Kidney capillary endothelial cell (primary cell): ENCODE measurements around the gene SLC37A4.
A peak's percentile ranks its signal among the peaks of the same experiment; 100 is the strongest.
"Not testable (repeated sequence)": the region's sequence is repeated elsewhere in the genome, so short reads cannot be mapped to it uniquely, and the experiment has no call there.

Source experiments
- DNase-seq: peaks from one replicate; pipeline ENCODE4 v3.0.0-alpha.2; 2018; ENCODE audit warnings: low spot score

SLC37A4 gene

DNA sequence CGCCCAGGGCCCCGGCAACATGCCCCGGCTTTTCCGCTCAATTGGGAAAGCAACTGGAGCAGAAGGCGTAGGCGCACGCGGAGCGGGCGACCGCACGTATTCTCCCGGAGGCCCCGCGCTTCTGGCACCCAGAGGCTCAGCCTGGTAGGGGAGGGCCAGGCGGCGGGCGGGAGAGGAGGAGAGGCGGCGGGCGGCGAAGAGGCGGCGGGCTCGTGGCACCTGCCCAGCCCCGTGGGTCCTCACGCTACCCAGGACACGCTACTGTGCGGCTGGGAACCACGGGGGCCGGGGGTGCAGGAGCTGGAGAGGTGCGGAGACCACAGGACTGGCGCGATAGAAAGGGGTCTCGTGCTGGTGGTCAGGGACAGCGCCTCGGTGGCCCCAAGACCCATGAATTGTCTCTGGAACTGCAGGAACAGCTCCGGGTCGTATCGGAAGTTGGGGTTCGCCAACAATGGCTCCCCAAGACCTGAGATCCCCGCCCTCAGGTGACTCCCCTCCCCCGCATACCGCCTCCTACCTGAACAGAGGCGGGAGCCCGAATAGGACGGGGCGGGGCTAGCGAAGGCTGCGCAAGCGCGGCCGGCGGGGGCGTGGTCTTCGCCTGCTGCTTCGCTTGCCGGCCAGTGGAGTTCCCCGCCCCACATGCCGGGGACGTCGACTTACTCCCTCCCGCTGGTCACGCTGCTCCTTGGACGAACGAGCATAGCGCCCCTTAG lies at the start of gene SLC37A4:
TSS of gene SLC37A4 (minus strand) at position 549 of the 719 bp plus-strand sequence.
- DNase-seq = peak; percentile 97

DNA sequence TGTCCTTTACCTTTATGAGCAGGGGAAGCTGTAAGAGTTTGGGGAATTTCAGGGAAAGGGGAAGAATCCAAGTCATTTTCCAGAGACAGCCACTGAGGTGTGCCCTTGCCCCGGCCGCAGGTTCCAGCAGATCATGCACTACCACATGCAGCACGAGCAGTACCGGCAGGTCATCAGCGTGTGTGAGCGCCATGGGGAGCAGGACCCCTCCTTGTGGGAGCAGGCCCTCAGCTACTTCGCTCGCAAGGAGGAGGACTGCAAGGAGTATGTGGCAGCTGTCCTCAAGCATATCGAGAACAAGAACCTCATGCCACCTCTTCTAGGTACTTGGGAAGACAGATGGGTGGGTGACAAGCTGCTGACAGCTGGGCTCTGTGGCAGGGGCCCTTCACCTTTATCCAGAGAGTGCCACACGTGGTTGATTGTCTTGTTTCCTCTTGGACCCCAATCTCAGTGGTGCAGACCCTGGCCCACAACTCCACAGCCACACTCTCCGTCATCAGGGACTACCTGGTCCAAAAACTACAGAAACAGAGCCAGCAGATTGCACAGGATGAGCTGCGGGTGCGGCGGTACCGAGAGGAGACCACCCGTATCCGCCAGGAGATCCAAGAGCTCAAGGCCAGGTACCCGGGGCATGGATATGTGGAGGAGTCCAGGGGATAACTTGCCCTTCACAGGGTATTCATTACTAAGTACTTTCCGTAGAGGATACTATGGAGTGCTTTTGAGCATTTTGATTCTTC lies 48.2 kb upstream of the SLC37A4 start:
- DNase-seq = no peak

DNA sequence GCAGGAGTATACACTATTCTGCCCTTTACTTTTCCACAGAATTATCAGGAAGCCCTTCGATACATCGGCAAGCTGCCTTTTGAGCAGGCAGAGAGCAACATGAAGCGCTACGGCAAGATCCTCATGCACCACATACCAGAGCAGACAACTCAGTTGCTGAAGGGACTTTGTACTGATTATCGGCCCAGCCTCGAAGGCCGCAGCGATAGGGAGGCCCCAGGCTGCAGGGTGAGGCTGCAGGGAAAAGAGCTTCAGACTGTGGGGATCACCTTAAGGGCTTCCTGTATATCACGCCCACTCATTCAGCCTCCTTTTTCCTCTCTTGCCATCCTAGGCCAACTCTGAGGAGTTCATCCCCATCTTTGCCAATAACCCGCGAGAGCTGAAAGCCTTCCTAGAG lies 47.2 kb upstream of the SLC37A4 start:
- DNase-seq = no peak

DNA sequence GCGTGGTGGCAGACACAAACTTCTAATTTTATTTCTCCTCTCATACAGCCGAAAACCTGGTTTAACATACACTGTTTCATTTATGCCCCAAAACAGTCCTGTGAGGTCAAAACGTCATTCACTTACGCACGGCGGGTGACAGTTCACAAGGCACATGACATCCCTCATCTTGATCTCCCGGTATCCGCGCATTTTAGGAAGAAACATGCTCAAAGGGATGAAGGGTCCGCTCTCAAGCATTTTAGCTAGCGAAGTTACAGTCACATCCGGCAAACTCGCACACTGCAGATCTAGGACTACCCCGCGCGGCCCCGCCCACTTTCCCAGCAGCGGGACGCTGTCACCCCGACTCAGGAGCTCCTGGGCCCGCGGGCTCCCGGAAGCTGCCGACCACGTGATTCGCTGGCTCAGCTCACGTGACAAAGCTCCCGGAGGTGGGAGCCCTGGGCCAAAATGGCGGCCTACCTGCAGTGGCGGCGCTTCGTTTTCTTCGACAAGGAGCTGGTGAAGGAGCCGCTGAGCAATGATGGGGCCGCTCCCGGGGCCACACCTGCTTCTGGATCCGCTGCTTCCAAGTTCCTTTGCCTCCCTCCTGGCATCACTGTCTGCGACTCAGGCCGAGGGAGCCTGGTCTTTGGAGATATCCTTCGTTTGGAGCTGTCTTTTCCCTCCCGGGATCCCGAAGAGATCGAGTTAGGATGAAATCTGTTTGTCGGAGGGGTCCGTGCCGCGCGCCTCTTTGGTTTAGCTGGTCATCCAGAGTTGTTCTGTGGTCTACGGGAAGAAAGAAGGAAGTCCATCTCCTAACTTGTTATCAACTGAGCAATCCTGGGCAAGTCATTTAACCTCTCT lies 36.9 kb upstream of the SLC37A4 start, which contains the start of gene VPS11:
TSS of gene VPS11 (plus strand) at position 448 of the 852 bp plus-strand sequence. CDS start at position 454, 6 bp downstream.
- peak; percentile 94 for DNase-seq

DNA sequence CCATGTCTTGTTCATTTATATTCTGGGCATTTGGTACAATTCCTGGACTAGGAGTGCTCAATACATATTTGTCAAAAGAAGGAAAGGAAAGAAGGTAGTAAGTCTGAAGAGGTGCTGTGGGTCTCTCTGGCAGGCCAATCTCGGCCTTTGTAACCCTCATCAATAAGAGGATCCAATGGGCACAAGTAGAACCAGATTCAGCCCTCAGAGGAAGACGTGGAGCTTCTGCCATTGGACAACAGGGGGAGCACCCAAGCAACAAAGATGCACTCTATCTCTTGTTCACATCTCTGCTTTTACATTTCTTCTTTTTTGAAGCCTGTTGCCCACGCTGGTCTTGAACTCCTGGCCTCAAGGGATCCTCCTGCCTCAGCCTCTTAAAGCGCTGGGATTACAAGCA lies 34.7 kb upstream of the SLC37A4 start:
- DNase-seq = no peak

DNA sequence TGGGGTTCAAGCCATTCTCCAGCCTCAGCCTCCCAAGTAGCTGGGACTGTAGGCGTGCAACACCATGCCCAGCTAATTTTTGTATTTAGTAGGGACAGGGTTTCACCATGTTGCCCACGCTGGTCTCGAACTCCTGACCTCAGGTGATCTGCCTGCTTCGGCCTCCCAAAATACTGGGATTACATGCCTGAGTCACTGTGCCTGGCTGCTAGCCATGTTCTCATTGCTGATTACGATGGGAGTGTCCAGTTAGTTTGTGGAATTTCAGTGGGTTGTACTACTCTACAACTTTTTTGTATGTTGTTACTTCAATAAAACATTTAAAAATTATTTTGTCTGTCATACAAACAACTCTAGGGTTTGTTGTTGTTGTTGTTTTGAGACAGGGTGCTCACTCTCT lies 32.1 kb upstream of the SLC37A4 start:
- DNase-seq = no peak

DNA sequence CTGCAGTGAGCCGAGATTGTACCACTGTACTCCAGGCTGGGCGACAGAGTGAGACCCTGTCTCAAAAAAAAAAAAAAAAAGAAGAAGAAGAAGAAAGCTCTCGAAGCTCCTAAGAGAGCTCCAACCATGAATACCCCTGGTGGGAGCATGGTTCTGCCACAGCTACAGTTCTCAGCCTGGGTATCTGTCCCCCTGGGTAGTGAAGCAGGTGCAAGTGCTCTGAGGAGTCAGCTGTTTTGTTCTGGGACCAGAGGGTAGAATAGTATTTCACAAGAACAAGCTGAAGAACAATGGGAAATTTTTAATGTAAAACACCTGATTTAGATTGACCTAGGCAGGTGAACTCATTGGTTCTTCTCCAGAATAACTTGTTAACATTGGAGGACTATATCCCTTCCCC lies 30.6 kb upstream of the SLC37A4 start:
- no peak for DNase-seq

DNA sequence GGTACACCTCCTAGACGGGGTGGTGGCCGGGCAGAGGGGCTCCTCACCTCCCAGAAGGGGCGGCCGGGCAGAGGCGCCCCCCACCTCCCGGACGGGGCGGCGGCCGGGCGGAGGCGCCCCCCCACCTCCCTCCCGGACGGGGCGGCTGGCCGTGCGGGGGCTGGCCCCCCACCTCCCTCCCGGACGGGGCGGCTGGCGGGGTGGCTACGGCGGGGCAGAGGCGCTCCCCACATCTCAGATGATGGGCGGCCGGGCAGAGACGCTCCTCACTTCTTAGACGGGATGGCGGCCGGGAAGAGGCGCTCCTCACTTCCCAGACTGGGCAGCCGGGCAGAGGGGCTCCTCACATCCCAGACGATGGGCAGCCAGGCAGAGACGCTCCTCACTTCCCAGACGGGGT lies 28.5 kb upstream of the SLC37A4 start:
- not testable (repeated sequence) for DNase-seq

DNA sequence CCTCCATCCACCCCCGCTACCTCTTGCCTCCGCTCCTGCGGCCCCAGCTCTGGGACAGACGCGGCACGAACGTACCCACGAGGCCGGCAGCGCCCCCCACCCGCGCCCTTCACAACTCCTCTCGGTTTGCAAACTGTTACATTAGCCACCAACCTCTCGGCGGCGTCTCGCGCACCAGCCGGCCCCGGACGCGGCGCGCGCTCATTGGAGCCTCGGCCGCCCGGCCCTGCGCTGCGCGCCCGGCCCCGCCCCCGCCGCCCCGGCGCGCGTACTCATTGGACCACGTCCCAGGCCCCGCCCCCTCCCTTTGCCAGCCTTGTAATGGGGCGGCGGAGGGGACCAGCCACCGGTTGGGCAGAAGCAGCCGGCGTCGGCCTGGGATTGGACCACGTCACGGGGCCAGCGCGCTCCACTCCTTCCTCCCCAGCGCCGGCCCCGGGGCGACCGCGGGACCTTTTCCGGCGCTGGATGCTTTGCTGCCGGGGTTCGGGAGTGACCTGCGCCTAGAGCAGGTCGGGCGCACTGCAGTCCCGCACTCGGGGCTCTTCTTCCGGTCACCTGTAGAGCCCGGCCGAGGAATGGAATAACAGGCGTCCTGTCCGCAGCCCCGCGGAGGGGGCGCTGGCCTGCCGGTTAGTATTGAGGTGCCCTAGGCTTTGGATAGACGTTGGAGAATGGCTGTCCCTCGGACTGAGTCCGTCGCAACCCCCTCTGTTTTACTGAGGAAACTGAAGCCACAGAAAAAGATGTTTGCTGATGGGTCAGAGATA lies 26.5 kb upstream of the SLC37A4 start, which contains the start of gene HYOU1:
TSS of gene HYOU1 (minus strand) at position 206 of the 770 bp plus-strand sequence. CDS start 1,045 bp downstream, outside the sequence.
- DNase-seq = peak; percentile 90

DNA sequence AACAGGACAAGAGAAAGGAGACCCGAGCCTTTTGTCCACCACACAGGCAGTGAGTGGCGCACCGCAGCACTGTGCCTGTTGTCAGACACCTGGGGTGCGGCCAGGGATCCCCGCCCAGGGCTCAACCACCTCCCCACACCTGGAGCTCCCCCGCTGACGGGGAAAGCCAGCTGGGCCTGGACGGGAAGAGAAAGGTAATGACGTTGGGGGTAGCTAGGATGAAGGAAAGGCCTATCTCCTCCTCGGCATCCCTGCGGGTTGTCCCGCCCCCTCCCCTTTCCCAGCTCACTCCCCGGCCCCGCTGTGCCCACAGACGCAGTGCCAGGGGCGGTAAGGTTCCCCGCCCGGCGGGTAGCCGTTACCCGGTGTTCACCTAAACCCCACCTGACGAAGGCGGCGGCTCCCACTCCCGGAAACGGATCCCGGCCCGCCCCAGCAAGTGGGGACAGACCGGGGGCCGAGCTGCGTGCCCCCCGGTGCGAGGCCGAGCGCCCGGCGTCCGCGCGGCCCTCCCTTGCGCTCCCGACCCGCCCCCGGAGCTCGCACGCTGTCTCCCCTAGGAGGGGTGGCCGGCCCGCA lies 25.8 kb upstream of the SLC37A4 start:
- DNase-seq = no peak

DNA sequence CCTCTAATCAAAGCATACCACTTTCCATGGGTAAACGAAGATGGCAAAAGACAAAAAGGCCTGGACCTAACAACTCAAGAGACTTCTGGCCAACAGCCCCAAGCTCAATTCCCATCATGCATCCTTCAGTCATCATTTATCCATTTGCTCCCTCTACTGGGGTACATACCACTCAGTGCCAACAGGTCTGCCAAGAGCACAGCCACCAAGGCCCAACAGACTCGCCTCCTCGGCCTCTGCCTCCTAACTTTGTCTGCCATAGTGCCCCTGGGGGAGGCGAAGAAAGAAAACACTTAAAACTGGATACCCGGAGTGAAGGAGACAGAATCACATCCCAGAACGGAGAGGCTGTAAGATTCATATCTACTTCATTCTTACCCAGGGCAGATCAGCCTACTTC lies 25.2 kb upstream of the SLC37A4 start:
- no peak for DNase-seq

DNA sequence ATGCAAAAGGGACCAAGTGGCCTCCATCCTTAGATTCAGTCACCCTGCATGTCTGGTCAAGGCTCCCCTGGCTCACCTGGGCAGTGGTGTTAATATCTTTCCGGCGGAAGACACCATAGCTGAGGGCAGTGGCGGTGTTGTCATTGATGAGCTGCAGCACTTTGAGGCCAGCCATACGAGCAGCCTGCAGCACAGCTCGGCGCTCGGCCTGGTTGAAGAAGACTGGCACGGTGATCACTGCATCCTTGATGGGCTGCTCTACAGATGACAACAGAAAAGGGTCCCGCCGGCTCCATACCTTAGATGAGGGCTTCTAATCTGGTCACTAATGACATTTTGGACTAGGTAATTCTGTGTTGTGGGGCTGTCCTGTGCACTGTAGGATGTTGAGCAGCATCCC lies 23.7 kb upstream of the SLC37A4 start:
- no peak for DNase-seq

DNA sequence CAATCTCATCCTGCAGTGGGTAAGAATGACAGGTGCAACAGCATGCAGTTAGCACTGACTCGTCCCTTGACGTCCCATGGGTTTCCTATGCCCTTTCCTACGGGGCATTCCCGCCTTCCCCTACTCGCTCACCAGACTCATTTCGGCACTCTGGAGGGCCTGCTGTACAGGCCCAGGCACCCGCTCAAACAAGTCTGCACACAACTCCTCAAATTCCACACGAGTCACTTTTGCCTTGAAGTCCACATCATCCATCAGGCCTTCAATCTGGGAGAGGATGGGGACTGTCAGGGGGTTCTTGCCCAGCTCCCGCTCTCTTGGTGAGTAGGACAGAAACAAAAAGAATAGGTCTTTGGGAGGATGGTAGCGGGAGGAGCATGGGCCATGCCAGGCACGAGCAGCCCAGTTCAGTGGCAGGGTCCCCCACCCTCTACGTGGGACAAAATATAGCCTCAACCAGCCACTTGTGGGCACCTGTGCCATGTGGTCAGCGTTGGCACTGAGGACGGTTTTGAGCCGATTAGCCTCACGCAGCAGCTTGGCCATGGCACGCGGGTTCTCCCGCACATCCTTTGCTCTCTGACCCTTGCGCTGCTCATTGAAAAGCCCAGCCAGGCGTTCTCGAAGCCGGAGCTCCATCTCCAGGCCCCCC lies 21.6 kb upstream of the SLC37A4 start:
- DNase-seq = no peak

DNA sequence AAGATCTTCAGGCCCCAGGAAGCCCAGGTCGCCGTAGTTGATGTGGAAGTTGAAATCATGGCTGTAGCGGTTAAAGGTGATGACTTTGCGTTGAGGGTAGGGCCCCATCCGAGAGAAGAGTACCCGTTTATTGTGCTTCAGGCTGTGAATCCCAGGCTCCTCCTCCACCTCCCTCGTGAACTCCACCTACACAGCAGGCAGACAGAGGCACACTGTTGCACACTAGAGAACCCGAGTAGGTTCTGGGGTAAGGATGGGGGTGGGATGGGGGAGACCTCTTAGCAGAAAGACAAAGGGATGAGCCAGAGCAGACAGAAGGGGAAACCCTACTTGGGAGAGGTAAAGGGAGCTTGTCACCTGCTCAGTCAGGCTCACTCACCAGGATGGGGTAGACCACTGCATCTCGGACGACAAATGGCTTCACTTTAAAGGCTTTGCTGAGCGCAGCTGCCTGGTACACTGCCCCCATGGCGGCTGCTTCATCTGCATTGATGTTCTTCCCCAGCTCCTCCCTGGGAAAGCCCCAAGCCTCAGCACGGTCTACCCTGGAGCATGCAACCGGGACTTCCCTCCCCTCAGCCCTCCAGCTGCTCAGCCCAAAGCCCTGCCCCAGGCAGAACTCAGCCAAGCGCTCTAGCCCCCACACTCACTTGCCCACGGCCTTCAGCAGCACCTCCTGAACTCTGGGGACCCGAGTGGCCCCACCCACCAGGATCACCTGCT lies 20.9 kb upstream of the SLC37A4 start:
- no peak for DNase-seq

DNA sequence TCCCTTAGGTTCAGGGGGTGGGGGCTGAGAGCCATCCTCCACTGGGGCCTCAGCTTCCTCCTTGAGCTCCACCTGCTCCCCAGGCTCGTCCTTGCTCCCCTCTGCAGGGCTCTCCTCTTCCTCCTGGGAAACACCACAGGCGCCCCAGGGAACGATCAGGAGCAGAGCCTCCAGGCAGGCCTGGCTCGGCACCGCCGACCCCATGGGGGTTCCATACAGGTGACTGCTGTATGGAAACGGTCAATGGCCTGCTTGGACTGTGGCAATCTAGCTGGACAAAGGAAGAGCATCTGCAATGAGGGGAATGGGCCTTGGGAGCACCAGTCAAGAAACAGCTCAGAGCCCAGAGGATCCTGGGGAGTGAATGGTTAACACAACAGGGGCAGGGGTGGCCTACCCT lies 18.4 kb upstream of the SLC37A4 start:
- DNase-seq = no peak

DNA sequence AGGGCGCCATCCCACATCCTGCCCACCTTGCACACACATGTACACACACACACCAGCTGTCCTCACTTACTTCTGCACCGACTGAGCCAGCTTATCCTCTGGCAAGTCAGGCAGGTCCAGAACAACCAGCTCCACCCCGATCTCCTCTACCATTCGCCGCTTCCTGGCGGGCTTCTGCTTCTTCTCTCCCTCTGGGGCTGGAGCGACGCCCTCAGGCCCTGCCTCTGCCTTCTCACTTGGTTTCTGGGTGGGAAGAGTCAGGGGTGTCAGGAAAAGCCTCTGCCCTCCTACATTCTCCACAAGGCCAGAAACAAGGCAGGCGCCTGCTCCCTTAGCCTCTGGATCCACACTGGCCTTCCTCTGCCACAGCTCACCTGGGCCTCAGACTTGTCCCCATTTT lies 18.0 kb upstream of the SLC37A4 start:
- no peak for DNase-seq

DNA sequence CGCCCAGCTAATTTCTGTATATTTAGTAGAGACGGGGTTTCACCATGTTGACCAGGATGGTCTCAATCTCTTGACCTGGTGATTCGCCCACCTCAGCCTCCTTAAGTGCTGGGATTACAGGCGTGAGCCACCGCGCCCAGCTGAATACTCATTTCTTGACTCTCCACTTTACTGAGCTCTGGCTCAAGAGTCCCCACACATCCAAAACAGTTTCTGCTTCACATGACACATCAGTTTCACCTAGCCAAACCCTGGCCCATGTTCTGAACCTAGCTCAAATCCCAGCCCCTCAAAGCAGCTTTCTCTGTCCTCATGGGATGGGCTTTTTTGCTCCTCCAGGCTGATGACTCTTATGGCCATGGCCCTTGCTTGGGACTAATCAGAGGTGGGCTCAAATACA lies 16.5 kb upstream of the SLC37A4 start:
- DNase-seq = no peak

DNA sequence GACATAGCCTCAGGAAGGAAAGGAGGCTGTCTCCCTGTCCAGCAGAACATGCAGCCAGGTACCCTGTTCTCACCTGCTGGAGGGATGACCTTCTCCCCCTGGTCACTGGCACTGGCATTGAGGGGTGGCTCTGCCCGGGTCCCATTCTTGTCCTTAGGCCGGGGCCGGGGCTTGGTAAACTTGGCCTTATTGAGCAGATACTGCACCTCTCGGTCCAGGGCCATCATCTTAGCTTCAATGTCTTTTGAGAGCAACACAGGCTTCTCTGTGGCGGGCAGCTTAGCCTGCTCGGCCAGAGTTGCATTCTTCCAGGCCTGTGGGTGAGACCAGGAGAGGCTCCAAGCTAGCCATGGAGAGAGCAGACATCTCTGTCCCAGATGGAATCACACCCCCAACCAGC lies 15.8 kb upstream of the SLC37A4 start:
- DNase-seq = no peak

DNA sequence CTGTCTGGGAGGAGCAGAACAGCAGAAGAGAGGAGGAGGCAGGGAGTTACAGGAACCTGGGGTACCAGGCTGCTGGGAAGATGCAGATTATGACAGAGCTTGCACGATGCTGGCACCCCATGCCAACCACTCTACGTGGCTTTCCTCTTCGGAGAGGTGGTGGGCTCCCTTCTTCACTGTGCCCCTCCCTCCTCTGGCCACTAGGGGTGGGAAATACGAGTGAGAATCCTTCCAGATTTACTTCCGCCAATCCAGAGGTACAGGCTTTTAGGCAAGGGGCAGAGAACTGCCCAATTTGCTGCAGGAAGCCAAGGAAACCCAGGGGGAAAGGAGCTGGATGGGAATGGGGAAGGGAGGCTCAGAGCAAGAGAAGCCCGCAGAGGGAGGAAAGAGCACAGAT lies 14.0 kb upstream of the SLC37A4 start:
- DNase-seq = no peak

DNA sequence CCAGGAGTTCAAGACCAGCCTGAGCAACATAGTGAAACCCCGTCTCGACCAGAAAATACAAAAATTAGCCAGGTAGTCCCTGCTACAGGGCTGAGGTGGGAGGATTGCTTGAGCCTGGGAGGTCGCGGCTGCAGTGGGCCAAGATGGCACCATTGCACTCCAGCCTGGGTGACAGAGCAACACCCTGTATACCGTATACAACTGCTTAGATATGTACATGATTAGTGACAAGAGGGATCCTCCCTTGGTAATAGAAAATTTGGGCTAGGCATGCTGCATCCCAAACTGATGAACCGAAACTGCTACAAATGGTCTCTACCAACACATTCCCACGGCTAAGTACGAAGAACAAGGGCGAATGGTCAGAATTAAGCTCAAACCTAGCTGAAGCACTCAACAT lies 12.2 kb upstream of the SLC37A4 start:
- DNase-seq = no peak
